ENCODE data around the gene COMMD6.

Gene COMMD6

GRCh38 chr13:75495938-75496337 is 41.7 kb downstream of the COMMD6 start:
- TF ChIP-seq CTCF (IDR thresholded peaks at IDR 0.05; ENCODE audit: low read depth, low read length, missing control alignments), result no peak
- DNase-seq (ENCODE audit: low read depth), result peak; percentile 91
- in situ Hi-C loops (cut with HindIII; ENCODE audit: low sequenced_read_pairs), result no loop called here
- H3K4me3 ChIP-seq (ENCODE audit: low read depth, low read length), result no peak overlapping the region

GRCh38 chr13:75494491-75494890 is 43.1 kb downstream of the COMMD6 start:
- no peak for DNase-seq (ENCODE audit: low read depth)
- TF ChIP-seq CTCF (IDR thresholded peaks at IDR 0.05; ENCODE audit: low read depth, low read length, missing control alignments), result no peak
- no peak overlapping the region for H3K4me3 ChIP-seq (ENCODE audit: low read depth, low read length)
- in situ Hi-C loops (cut with HindIII; ENCODE audit: low sequenced_read_pairs), result no loop called here

GRCh38 chr13:75493156-75493555 is 44.5 kb downstream of the COMMD6 start:
- in situ Hi-C loops (cut with HindIII; ENCODE audit: low sequenced_read_pairs), result no loop called here
- no peak for DNase-seq (ENCODE audit: low read depth)
- TF ChIP-seq CTCF (IDR thresholded peaks at IDR 0.05; ENCODE audit: low read depth, low read length, missing control alignments), result no peak
- H3K4me3 ChIP-seq (ENCODE audit: low read depth, low read length), result no peak overlapping the region

GRCh38 chr13:75492389-75492788 is 45.3 kb downstream of the COMMD6 start:
- DNase-seq (ENCODE audit: low read depth), result no peak

GRCh38 chr13:75491376-75491775 is 46.3 kb downstream of the COMMD6 start:
- no peak for DNase-seq (ENCODE audit: low read depth)
- in situ Hi-C loops (cut with HindIII; ENCODE audit: low sequenced_read_pairs), result no loop called here
- H3K4me3 ChIP-seq (ENCODE audit: low read depth, low read length), result no peak overlapping the region
- no peak for TF ChIP-seq CTCF (IDR thresholded peaks at IDR 0.05; ENCODE audit: low read depth, low read length, missing control alignments)

More at GRCh38 chr13:75492389-75492788, 45.3 kb downstream of the COMMD6 start:
- no peak overlapping the region for H3K4me3 ChIP-seq (ENCODE audit: low read depth, low read length)
- TF ChIP-seq CTCF (IDR thresholded peaks at IDR 0.05; ENCODE audit: low read depth, low read length, missing control alignments), result no peak
- in situ Hi-C loops (cut with HindIII; ENCODE audit: low sequenced_read_pairs), result no loop called here

GRCh38 chr13:75489502-75490263 is 48.0 kb downstream of the COMMD6 start:
- TF ChIP-seq CTCF (IDR thresholded peaks at IDR 0.05; ENCODE audit: low read depth, low read length, missing control alignments), result no peak
- H3K4me3 ChIP-seq (ENCODE audit: low read depth, low read length), result no peak overlapping the region
- in situ Hi-C loops (cut with HindIII; ENCODE audit: low sequenced_read_pairs), result no loop called here
- peak; percentile 57 for DNase-seq (ENCODE audit: low read depth)
